Panc1 (cell line): ENCODE data around the gene MTA3. TPM values are rescaled to one million over a fixed set of nuclear protein-coding genes. Genes with fewer than 3 reads are reported as not detected.
"Not testable (repeated sequence)": the region's sequence is repeated elsewhere in the genome, so short reads cannot be mapped to it uniquely, and the experiment has no call there.

Source experiments
- ATAC-seq: fragments of 200-7000 bp; cut with Tn5 transposase; 2 replicates; pipeline ENCODE4 v1.9.1; 2020; ENCODE audit warnings: mild to moderate bottlenecking, moderate library complexity
- BruUV-seq: library from RNA; stranded (reverse); fragments of 400-500 nt; replicated peaks from 2 replicates; lab custom pipeline; 2021; lab: Mats Ljungman, UMichigan
- CTCF ChIA-PET: fragments of 300-600 bp; sonication (Branson Sonifier 250); formaldehyde crosslinking; loops from one replicate; lab custom pipeline; 2022; ENCODE audit warnings: antibody characterized with exemption; lab: Charles Lee
- POLR2A ChIA-PET: fragments of 300-600 bp; sonication (Branson Sonifier 250); formaldehyde crosslinking; loops from one replicate; lab custom pipeline; 2022; ENCODE audit warnings: antibody characterized with exemption; lab: Charles Lee
- DNase-seq: peaks from one replicate; pipeline ENCODE4 v3.0.0-alpha.2; 2010; ENCODE audit warnings: low read depth, low spot score
- H3K27ac ChIP-seq: 2 replicates; pipeline ENCODE4 v1.5.1; 2011; ENCODE audit warnings: mild to moderate bottlenecking, low read length, inconsistent platforms
- H3K27me3 ChIP-seq: fragments of 200-500 bp; sonication (Bioruptor generic); 2 replicates; pipeline ENCODE4 v1.6.0; 2014; ENCODE audit warnings: low read length, inconsistent platforms; ENCODE audit not compliant: control insufficient read depth, insufficient read depth
- H3K36me3 ChIP-seq: fragments of 200-500 bp; sonication (Bioruptor generic); 2 replicates; pipeline ENCODE4 v1.5.1; 2014; ENCODE audit warnings: inconsistent platforms, mild to moderate bottlenecking, low read length, moderate library complexity; ENCODE audit not compliant: control insufficient read depth, insufficient read depth
- H3K4me1 ChIP-seq: 2 replicates; pipeline ENCODE4 v1.5.1; 2011; ENCODE audit warnings: inconsistent platforms, mild to moderate bottlenecking, low read length, moderate library complexity; ENCODE audit not compliant: control insufficient read depth, insufficient read depth
- H3K4me3 ChIP-seq, 2 experiments: 2 replicates each; pipeline ENCODE4 v1.5.1; 2011 to 2012; ENCODE audit warnings: low read depth in 2 of 2, low read length in 2 of 2, mild to moderate bottlenecking in 2 of 2, inconsistent platforms in 1 of 2, moderate library complexity in 1 of 2
- H3K9me3 ChIP-seq: fragments of 200-500 bp; sonication (Bioruptor generic); 2 replicates; pipeline ENCODE4 v1.5.1; 2014; ENCODE audit warnings: low read depth, mild to moderate bottlenecking, inconsistent platforms, low read length, moderate library complexity; ENCODE audit not compliant: control insufficient read depth, insufficient read depth
- CTCF ChIP-seq: fragments of 450-650 bp; IDR thresholded peaks from 2 replicates; pipeline ENCODE4 v1.5.1; 2017; ENCODE audit warnings: mild to moderate bottlenecking
- POLR2AphosphoS5 ChIP-seq: IDR thresholded peaks from 2 replicates; pipeline ENCODE4 v1.6.1; 2012; ENCODE audit warnings: mild to moderate bottlenecking, low read depth, low read length, moderate library complexity
- REST ChIP-seq, 2 experiments: IDR thresholded peaks; 2 replicates each; pipeline ENCODE4 v1.6.1; 2011 to 2012; ENCODE audit warnings: low read depth in 2 of 2, control low read depth in 1 of 2, low read length in 1 of 2, mild to moderate bottlenecking in 1 of 2, moderate library complexity in 1 of 2; ENCODE audit not compliant: insufficient read depth in 1 of 2
- SIN3A ChIP-seq: IDR thresholded peaks from 2 replicates; pipeline ENCODE4 v1.6.1; 2012; ENCODE audit warnings: low read depth, mild to moderate bottlenecking, low read length, moderate library complexity, borderline replicate concordance; ENCODE audit not compliant: insufficient read depth
- TCF7L2 ChIP-seq: IDR thresholded peaks from 2 replicates; pipeline ENCODE4 v1.6.1; 2011; ENCODE audit warnings: mild to moderate bottlenecking, low read depth, low read length, inconsistent platforms
- in situ Hi-C: cut with HindIII; loops from 2 replicates; pipeline ENCODE4 v1.10.0; 2016; ENCODE audit warnings: low sequenced_read_pairs, low pct_unique_long_range_greater_than_20kb
- intact Hi-C: fragments of 100-400 bp; cut with micrococcal nuclease; formaldehyde crosslinking; loops from one replicate; pipeline ENCODE4 v1.10.0; 2022; ENCODE audit not compliant: unreplicated experiment
- total RNA-seq: library from RNA; stranded (reverse); gene quantifications from one replicate; pipeline ENCODE4 v1.2.1, GENCODE V29; 2021; ENCODE audit not compliant: unreplicated experiment

Gene MTA3
- total RNA-seq, 1 experiment from 2014 or later = 65.6 TPM

- CTCF ChIA-PET = no interaction called here
- peaks cover 5% of the 10 kb centered on the region; the same call in 1 of the 2 replicates for H3K4me1 ChIP-seq
- POLR2A ChIA-PET = no interaction called here
- ATAC-seq (no peak), DNase-seq (no peak)
- no peaks in the 10 kb centered on the region for H3K9me3 ChIP-seq
- intact Hi-C loops = no loop called here
- H3K27ac ChIP-seq = no peak overlapping the region
- no TSS peak for BruUV-seq
- H3K27me3 ChIP-seq = no peaks in the 10 kb centered on the region
- H3K4me3 ChIP-seq = no peak overlapping the region
- H3K36me3 ChIP-seq = peaks cover 3% of the 10 kb centered on the region
- in situ Hi-C loops = no loop called here
- TF ChIP-seq POLR2AphosphoS5 = no peak
- no peak for TF ChIP-seq SIN3A
- TF ChIP-seq TCF7L2 = no peak
- TF ChIP-seq CTCF = no peak
- no peak for TF ChIP-seq REST (IDR thresholded peaks at IDR 0.05; ENCODE audit: insufficient read depth in 1 of 2, low read depth in 2 of 2, low read length in 1 of 2)
Observed at GRCh38 chr2:42639340-42640077, 71.1 kb downstream of the MTA3 start.

- no peak overlapping the region for H3K27ac ChIP-seq
- BruUV-seq = no TSS peak
- peaks cover 3% of the 10 kb centered on the region for H3K36me3 ChIP-seq
- no peak for DNase-seq
- no peak overlapping the region for H3K4me3 ChIP-seq
- H3K27me3 ChIP-seq = no peaks in the 10 kb centered on the region
- peaks cover 5% of the 10 kb centered on the region; the same call in 1 of the 2 replicates for H3K4me1 ChIP-seq
- no peak for ATAC-seq
- H3K9me3 ChIP-seq = no peaks in the 10 kb centered on the region
- ChIA-PET CTCF (no interaction called here), POLR2A (no interaction called here)
- in situ Hi-C loops = no loop called here
- intact Hi-C loops = no loop called here
- TF ChIP-seq POLR2AphosphoS5 (no peak), CTCF (no peak), SIN3A (no peak), TCF7L2 (no peak)
Observed at GRCh38 chr2:42640261-42640660, 71.8 kb downstream of the MTA3 start.

GRCh38 chr2:42642371-42642770 lies 73.9 kb downstream of the MTA3 start:
- H3K27me3 ChIP-seq, POLR2A ChIA-PET, DNase-seq, H3K36me3 ChIP-seq, H3K4me1 ChIP-seq, ATAC-seq, intact Hi-C loops, H3K4me3 ChIP-seq, CTCF ChIA-PET, in situ Hi-C loops, BruUV-seq, H3K27ac ChIP-seq, H3K9me3 ChIP-seq: not testable (repeated sequence)
